Measurements from ENCODE around the gene TRAF3.
"Not testable (repeated sequence)": the region's sequence is repeated elsewhere in the genome, so short reads cannot be mapped to it uniquely, and the experiment has no call there.

TRAF3 gene

DNA sequence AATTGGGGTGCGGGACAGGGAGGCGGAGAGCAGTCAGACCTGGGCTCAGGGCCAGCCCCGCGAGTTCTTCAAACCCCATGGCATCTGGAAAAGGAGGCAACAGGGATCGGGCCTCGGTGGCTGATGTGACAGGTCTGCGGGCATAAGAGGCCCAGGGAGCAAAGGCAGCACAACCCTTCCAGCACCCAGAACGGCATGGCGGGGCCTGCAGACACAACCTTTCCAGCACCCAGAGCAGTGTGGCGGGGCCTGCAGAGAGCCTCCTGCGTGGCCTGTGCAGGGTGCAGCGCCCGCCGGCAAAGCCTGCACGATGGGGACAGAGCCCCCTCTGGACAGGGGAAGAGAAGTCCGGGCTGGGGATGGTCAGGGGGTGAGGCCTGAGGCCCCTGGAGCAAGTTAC, 26.2 kb upstream of the TRAF3 start:
- DNase-seq (ENCODE audit: low read depth): no peak

DNA sequence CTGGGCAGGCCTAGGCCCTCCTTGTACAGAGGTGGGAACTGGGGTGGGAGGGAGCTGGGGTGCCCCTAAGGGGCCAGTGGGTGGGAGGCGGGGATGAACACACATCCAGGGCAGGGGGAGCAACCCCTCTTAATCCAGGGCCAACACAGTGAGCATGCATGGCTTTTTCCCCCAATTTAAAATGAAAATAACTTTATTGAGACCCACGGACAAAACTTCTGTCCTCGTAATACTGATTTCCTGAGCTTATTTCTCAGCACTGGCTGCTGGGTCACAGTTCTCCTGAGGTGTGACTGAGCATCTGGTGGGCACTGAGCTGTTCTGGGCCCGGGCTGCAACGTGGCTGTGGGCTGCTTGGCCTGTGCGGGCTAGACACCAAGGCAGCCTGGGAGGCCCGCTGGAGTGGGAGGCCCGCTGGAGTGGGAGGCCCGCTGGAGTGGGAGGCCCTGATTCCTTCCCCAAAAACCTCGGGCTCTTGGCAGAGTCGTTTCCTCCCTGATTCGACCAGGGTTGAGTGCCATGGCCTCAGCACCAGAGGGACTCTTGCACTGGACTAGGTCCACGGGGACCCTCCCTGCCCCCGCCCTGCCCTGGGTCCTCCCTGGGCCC, 24.9 kb upstream of the TRAF3 start:
- DNase-seq (ENCODE audit: low read depth): no peak

DNA sequence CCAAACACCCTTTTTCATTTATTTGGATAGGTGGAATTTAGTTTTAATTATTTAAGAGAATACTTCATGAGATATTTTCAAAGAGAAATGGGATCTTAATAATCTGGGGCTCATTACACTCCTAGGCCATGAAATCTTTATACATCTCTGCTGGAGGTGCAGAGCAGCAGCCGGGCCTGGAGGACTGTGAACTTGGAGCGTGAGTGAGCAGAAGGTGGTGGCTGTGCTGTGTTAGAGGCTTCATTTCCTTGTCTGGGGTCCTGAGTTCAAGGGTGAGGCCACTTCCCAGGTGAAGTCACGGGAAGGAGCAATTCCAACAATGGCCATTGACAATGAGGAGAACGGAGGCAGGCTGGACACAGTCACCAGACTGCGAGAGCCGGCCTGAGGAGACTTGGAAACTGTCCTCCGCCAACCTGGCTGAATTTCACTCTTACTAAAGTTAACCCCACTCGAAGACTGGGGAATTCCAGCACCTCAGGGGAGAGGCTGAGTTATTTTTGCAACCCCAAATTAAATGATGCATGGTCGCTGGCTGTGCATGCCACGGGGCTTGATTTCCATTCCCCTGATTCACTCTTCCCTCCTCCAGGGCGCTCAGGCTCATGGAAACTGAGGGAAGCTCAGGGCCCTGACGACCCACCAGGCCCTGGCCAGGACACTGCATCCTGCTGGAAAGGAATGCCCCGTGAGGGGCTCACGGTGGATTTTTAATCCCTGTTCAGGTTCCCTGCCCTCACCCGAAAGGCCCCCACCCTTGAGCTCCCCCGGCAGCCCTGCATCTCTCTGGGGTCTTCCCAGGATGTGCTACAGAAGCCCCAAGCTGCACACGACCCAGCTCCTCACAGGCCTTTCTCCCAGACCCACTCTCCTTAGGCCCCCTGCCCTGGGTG, 22.6 kb upstream of the TRAF3 start:
- DNase-seq (ENCODE audit: low read depth): no peak

DNA sequence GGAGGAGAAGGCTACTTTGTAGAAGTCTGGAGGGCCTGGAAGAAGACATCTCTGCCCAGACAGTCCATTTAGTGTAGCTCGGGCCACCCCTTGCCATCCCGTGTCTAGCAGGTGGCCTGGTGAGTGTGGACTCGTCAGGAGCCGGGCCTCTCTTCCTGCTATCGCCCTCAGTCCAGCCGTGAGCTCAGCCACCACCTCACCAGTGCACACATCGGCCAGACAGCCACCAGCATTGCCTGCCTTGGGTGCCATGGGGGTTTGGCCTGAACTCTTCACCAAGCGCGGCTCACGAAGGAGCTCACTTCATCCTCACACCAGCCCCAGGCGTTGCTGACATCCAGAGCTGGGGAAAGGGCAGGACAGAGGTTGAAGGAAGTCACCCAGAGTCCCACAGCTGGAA, 19.6 kb upstream of the TRAF3 start:
- DNase-seq (ENCODE audit: low read depth): no peak

DNA sequence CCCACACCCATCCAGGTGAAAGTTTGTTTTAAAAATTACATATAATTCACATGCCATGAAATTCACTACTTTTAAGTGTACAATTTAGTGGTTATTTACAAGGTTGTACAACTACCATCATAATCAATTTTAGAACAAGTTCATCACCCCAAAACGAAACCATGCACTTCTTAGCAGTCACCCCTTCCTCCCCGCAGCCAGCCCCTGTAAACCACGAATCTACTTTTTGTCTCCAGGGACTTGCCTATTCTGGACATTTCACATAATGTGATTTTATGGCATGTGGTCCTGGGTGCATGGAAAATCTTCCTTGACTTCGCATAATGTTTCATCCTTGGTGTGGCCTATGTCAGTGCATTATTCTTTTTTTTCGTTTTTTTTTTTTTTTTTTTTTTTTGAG, 19.2 kb upstream of the TRAF3 start:
- DNase-seq (ENCODE audit: low read depth): no peak

DNA sequence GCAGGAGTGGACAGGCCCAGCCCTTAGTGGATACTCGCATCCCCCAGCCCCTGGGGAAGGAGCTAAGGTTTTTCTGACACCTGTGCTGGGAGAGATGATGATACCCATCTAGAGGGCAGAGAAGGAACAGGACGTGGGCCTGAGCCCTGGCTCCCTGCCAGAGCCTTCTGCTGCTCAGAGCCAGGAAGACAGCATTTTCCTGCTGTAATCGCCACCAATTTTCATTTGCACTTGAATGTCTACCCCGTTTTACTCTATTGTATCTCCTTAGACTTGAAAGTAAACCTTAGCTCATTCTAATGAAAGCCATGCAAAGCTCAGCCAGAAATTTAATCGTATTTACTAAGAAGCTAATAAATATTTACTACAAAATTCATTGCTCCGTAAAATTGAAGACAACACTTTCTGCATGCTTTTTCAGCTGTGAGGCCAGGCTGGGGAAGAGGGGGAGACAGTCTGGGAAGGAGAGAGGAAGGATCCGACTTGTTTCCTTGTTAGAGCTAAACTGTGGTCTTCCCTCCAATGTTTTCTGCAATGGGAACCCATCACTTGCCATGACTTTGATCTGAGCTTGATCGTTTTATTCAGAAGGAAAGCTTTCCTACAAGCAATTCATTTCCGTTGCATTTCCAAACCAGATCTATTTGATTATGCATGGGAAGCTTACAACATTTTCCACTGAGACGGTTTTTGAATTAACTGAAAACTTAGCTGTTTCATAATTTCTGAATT, 17.6 kb upstream of the TRAF3 start:
- DNase-seq (ENCODE audit: low read depth): no peak

DNA sequence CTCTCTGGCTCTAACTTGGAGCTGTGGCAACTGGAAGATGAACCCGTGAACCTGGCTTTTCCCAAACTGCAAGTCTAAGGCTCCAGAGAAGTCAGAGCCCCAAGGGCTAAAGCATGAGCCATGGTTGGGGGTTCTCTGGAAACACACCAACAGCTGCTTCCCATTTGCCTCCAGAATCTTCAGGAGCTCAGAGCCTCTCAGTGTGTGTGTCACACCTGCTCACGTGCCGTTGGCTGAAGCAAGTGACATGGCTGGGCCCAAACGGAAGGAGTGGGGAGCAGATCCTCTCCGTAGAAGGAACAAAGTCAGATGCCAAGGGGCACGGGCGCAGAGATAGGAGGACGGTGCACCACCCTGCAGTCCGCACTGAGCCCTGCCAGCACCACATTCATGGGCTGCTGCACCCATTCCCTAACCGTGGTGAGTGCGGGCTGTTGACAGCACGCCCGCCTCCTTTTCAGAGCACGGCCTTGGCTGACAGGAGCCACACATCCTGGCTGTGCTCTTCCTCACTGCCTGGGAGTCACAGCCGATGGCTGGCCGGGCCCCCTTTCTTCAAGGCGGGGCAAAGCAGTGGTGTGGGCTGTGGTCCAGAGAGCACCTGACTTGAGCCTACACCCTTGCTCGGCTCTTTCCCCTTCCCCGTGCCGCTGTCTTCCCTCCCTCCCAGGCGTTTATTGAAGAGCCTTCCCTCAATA, 16.6 kb upstream of the TRAF3 start:
- DNase-seq (ENCODE audit: low read depth): no peak

DNA sequence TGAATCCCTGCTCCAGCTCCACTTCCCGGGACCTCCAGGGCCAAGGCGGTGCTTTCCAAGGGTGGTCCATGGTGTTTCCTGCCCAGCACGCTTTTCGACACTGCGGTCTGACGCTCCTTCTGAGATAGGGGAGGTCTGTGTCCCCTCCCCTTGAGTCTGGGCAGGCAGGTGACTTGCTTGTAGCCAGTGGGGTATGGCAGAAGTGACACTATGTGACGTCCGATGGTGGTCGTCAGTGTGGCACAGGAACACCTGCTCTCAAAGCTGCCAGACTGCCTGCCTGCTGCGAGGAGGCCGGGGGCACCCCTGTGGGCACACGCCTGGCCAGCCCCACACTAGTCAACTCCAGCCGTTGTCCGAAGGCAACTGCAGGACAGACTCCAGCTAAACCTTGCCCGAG, 16.0 kb upstream of the TRAF3 start:
- no peak for DNase-seq (ENCODE audit: low read depth)

DNA sequence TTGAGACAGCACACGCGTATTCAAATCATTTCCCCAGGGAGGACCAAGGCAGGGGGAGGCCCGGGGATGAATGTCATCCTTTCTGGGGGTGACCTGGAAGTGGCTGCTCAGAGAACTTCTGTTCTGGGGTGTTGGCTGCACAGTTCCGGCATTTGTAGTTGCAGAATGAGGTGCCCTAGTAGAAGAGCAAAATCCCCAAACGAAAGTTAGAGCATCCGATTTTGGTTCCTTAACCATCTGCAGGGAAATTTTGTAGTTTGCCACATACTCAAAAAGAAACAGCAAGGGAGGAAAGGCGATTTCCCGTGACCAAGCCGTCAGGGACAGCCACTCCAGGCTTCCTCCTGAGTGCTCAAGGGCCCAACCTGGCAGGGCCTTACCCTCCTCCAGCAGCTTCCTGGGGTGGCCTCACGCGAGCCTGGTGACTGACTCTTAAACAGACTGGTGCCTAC, 13.0 kb upstream of the TRAF3 start:
- no peak for DNase-seq (ENCODE audit: low read depth)

DNA sequence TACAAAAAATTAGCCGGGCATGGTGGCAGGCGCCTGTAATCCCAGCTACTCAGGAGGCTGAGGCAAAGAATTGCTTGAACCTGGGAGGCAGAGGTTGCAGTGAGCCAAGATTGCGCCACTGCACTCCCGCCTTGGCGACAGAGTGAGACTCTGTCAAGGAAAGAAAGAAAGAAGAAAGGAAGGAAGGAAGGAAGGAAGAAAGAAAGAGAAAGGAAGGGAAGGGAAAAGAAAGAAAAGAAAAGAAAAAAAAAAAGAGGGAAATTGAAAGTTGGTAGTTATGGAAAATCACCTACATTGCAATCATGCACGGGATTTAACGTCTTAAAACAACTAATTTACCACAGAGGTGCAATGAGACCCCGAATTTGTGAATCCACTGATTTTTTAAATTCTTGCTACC, 11.5 kb upstream of the TRAF3 start:
- not testable (repeated sequence) for DNase-seq (ENCODE audit: low read depth)

DNA sequence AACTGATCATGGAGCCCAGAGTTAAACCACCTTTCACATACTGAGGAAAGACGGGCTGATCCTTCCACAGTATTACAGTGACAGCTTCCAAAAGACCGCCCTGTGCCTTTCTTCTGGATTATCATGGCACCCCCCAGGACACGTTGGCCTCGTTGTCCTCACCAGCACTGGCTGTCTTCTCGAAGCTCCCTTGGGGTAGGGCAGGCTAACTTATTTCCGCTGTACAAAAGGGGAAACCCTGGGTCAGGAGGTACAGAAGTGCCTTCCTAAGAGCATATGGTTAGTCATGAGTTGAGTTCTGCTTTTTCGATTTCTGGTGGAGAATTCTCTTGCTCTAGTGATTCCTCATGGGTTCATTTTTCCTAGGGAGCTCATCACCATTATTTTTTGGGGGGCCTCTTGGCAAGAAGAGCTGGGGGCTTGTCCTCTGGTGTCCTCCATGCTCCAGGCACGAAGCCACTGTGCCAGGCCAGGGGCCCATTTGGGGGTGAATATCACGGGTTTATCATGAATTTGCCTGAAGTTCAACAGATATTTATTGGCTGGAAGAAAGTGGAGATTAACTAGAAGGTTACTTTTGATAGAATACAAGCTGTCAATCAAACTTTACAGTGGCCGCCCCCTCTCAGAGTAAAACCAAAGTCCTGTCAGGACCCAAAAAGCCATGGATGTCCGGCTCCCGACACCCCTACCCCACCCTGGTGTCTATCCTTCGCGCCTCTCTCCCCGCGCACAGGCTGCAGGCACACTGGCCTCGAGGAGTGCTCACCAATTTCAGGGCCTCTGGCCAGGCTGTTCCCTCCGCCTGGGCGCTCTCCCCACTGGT, 8.8 kb upstream of the TRAF3 start:
- DNase-seq (ENCODE audit: low read depth): no peak

DNA sequence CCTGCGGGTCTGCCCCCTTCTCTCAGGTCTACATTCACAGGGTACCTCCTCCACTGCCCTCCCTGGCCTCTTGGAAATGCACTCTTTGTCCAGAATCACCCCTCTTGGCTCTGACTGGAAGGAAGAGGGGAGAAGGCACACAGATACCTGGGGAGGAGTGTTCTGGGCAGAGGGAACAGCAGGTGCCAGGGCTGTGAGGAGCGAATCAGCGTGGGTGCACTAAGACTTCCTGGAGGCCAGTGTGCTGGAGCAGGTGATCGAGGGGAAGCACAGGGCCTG, 8.3 kb upstream of the TRAF3 start:
- DNase-seq (ENCODE audit: low read depth): no peak

DNA sequence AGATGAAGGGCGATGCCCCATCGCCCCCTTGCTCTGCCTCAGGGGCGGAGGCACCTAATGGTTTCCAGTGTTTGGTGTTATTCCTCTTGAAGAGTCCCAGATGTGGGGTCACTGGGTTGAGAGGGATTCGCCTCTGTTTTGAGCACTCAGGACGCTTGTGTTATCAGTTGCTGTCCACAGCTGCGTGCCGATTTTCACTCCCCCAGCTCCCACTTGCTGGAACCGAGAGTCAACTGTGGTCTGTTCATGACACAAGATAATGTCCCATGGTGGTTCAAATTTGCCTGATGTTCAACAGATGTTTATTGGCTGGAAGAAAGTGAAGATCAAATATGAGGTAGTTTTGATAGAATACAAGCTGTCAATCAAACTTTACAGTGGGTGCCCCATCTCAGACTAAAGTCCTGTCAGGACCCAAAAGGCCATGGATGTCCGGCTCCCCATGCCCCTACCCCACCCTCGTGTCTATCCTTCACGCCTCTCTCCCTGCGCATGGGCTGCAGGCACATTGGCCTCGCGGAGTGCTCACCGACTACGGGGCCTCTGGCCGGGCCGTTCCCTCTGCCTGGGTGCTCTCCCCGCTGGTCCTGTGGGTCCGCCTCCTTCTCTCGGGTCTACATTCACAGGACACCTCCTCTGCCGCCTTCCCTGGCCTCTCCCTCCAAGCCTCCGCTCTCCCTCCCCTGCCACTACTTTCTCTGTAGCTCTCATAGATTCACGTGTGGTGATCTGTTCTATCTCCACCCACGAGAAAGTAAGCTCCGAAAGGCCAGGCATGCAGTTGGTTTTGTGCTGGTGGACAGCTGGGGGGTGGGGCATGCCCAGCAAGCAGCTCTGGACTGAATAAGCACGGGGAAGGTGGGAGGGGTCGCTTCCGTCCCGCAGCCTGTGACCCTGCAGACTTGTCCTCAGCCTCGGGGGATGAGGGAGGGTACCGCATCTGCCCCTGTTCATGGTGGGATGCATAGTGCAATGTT, 6.8 kb upstream of the TRAF3 start:
- DNase-seq (ENCODE audit: low read depth): peak; percentile 22

DNA sequence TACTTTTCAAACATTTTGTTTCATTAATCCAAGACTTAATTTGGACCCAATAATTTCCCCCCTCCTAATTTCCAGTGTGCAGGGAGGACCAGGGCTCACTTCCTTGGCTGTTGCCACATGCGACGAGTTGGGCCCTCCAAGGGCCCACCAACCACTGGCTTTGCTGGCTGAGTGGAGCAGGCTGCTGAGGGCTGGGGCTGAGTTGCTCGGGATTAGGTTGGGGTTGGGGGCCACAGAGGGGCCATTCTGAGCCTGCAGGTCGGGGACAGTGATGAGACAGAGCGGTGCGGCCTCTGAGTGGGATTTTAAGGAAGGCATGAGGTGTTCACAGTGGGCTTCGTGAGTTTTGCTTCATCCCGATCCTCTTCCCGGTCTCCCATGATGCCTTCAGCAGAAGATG, 6.1 kb upstream of the TRAF3 start:
- DNase-seq (ENCODE audit: low read depth): no peak

DNA sequence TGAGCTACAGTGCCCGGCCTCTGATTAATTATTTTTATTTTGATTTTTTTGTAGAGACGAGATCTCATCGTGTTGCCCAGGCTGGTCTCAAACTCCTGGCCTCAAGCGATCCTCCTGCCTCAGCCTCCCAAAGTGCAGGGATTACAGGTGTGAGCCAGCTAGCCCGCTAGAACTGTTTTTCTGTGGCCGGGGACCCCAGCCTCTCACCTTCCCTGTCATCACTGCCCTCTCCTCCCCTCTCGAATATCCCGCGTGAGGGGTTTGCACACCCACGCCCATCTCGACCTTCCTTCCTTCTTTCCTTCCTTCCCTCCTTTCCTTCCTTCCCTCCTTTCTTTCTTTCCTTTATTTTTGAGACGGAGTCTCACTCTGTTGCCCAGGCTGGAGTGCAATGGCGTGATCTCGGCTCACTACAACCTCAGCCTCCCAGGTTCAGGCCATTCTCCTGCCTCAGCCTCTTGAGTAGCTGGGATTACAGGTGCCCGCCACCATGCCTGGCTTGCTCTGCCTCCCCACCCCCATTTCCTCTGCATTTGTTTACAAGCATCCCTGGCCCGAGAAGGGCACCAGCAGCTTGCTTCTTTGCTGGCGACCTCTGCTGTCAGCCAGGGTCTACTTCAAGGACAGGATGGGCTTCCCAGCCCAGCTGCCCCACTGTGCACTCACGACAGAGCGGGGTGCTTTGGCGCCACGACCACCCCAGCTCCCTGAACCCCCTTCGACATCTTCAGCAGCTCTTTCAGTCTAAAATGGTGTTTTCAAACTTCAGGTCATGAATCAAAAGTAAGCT, 4.3 kb upstream of the TRAF3 start:
- DNase-seq (ENCODE audit: low read depth): peak; percentile 24

DNA sequence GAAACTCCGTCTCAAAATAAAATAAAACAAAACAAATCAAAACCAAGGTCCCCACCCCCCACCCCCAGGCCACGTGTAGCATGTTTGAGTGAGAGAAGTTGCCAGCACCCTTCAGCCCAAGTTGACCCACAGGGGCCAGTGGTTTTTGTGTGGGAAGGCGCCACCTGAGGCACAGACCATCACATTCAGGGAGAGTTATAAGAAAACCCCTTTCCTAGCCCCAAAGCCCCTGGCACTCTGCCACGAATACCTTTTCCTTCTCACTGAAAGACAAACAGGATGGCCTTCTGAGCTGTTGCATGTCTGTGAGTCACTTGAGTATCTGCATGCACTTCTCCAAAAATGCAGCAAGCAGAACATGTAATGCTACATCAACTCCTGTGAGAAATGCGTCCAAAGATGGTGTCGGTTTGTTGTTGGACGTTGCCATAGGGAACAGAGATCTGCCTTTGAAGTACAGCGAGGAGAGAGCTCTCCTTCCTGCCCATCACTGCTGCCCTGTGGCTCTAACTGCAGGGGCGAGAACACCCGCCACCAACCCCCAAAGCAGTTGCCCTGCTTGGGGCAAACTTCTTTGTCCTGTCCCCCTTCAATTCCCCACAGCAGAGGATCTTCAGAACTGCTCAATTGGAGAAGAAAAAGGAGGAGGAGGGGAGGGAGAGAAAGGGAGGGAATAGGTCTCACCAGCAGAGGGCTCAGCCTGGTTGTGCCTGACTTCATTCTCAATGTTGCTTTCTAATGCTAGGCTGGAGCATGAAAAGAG, 2.7 kb upstream of the TRAF3 start:
- DNase-seq (ENCODE audit: low read depth): peak; percentile 80

DNA sequence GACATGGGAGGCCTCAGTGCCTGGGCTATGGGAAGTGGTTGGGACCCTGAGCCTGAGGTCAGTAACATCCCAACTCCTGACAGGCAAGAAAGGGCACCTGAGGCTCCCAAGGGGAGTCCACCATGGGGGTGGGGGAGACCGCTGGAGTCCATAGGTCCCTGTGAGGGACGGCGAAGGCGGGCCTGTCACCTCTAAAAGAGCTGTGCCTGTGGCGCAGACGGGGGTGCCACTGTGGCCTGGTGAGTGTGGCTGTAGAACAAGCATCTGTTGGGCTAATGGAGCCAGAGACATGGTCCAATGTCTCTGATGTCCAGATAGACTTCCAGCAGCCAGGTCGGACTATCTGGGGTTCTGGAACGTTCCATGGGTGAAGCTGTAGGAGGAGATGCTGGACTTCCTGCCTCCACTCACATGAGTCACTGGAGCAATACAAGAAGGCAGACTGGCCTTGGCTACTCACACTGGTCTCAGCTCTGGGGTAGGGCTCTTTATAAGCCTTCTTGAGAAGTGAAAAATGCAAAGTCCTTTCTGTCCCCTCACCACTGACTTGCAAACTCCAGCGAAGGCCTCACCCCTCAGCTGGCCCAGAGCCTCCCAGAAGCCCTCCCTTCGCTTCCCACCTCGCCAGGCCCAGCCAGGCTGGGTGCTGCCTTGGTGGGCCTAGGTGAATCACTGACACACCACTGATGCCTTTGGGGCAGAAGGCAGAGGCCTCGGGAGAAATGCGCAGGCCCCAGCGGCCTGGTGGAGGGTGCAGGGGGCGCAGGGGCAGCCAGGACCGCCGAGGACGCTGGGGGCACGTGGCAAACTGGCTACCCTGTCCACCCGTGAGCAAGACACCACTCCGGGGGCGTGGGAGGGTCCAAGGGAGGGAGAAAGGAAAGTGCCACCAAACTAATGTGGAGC, 1.1 kb upstream of the TRAF3 start:
- DNase-seq (ENCODE audit: low read depth): peak; percentile 84
